Hepatocyte (in vitro differentiated cells): Measurements from ENCODE around the gene OR4M1. TPM values are rescaled to one million over a fixed set of nuclear protein-coding genes. Genes with fewer than 3 reads are reported as not detected.

Experiments used
- DNase-seq: peaks from one replicate; pipeline ENCODE4 v3.0.0-alpha.2; 2016; ENCODE audit warnings: low spot score
- H2AFZ ChIP-seq: fragments of 200-600 bp; sonication (generic); 2 replicates; pipeline ENCODE4 v1.6.0; 2016; ENCODE audit warnings: antibody characterized with exemption, mild to moderate bottlenecking
- H3K27ac ChIP-seq: fragments of 200-600 bp; sonication (generic); 2 replicates; pipeline ENCODE4 v1.5.1; 2016; ENCODE audit warnings: mild to moderate bottlenecking
- H3K27me3 ChIP-seq: fragments of 200-600 bp; sonication (generic); 2 replicates; pipeline ENCODE4 v1.6.1; 2016
- H3K36me3 ChIP-seq: fragments of 200-600 bp; sonication (generic); replicated peaks from 2 replicates; pipeline ENCODE4 v1.5.1; 2016; ENCODE audit warnings: low read depth; ENCODE audit not compliant: insufficient read depth
- H3K4me1 ChIP-seq: fragments of 200-600 bp; sonication (generic); 2 replicates; pipeline ENCODE4 v1.5.1; 2016; ENCODE audit warnings: mild to moderate bottlenecking, moderate library complexity; ENCODE audit not compliant: insufficient read depth
- H3K4me2 ChIP-seq: fragments of 200-600 bp; sonication (generic); 2 replicates; pipeline ENCODE4 v1.6.0; 2016
- H3K4me3 ChIP-seq: fragments of 200-600 bp; sonication (generic); 2 replicates; pipeline ENCODE4 v1.5.1; 2016; ENCODE audit warnings: mild to moderate bottlenecking
- H3K79me2 ChIP-seq: fragments of 200-600 bp; sonication (generic); 2 replicates; pipeline ENCODE4 v1.6.0; 2017; ENCODE audit warnings: mild to moderate bottlenecking
- H3K9me2 ChIP-seq: fragments of 200-600 bp; sonication (generic); replicated peaks from 2 replicates; pipeline ENCODE4 v1.6.0; 2017; ENCODE audit warnings: mild to moderate bottlenecking; ENCODE audit not compliant: insufficient read depth
- H3K9me3 ChIP-seq: fragments of 200-600 bp; sonication (generic); 2 replicates; pipeline ENCODE4 v1.5.1; 2016; ENCODE audit warnings: low read depth, mild to moderate bottlenecking
- H4K20me1 ChIP-seq: fragments of 200-600 bp; sonication (generic); 2 replicates; pipeline ENCODE4 v1.6.0; 2016; ENCODE audit warnings: mild to moderate bottlenecking; ENCODE audit not compliant: insufficient read depth, poor library complexity, severe bottlenecking
- EZH2 ChIP-seq: fragments of 200-600 bp; sonication (generic); IDR thresholded peaks from 2 replicates; pipeline ENCODE4 v1.6.1; 2016; ENCODE audit warnings: antibody characterized with exemption, mild to moderate bottlenecking, borderline replicate concordance
- EZH2phosphoT487 ChIP-seq: fragments of 200-600 bp; sonication (generic); IDR thresholded peaks from one replicate; pipeline ENCODE4 v1.6.1; 2018; ENCODE audit warnings: antibody characterized with exemption, mild to moderate bottlenecking, low read depth, moderate library complexity; ENCODE audit not compliant: unreplicated experiment, severe bottlenecking
- WGBS: methylation state at CpG from one replicate; pipeline ENCODE4 v1.1.6; 2016; ENCODE audit warnings: low lambda C conversion rate; ENCODE audit errors: missing lambda C conversion rate; 5-methylcytosine and 5-hydroxymethylcytosine counted together
- polyA plus RNA-seq: library from polyadenylated mRNA; unstranded; fragments of >200 nt; fragmentation: Nextera tagmentation; extraction: Ambion mirVana; gene quantifications from 2 replicates; pipeline ENCODE4 v1.2.1, GENCODE V29; 2016
- total RNA-seq: library from RNA; depleted of rRNA; stranded (reverse); fragments of >200 nt; gene quantifications from 2 replicates; pipeline ENCODE4 v1.2.3, GENCODE V29; 2014
- TF ChIP-seq, protein P1 (sequence below): fragments of 200-600 bp; sonication (generic); IDR thresholded peaks from 2 replicates; pipeline ENCODE4 v1.5.1; 2016; ENCODE audit warnings: antibody characterized with exemption, mild to moderate bottlenecking; ENCODE audit not compliant: poor library complexity

OR4M1 gene
- total and polyA plus RNA-seq, 2 experiments from 2014 or later = not detected

DNA sequence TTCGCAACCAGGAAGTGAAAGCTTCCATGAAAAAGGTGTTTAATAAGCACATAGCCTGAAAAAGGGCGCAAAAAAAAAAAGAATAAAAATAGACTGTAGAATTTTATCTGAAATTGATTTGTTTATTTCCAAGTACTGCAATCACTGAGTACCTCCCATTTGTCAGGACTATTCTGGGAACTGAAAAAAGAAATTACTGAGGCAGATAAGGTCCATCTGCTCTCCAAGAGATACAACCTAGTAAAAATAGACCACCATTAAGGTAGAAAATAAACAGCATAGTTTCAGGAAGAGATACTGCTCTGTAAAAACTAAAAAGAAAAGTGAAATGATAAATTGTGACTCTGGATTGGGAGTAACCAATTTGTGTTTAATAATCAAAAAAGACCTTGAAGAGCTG is 55.0 kb downstream of the OR4M1 start:
- TF ChIP-seq, protein P1, sequence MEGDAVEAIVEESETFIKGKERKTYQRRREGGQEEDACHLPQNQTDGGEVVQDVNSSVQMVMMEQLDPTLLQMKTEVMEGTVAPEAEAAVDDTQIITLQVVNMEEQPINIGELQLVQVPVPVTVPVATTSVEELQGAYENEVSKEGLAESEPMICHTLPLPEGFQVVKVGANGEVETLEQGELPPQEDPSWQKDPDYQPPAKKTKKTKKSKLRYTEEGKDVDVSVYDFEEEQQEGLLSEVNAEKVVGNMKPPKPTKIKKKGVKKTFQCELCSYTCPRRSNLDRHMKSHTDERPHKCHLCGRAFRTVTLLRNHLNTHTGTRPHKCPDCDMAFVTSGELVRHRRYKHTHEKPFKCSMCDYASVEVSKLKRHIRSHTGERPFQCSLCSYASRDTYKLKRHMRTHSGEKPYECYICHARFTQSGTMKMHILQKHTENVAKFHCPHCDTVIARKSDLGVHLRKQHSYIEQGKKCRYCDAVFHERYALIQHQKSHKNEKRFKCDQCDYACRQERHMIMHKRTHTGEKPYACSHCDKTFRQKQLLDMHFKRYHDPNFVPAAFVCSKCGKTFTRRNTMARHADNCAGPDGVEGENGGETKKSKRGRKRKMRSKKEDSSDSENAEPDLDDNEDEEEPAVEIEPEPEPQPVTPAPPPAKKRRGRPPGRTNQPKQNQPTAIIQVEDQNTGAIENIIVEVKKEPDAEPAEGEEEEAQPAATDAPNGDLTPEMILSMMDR = no peak
- no peak for TF ChIP-seq EZH2phosphoT487
- TF ChIP-seq EZH2 = no peak
- H3K9me2 ChIP-seq = no peaks in the 10 kb centered on the region
- H3K4me2 ChIP-seq = no peak overlapping the region
- no peaks in the 10 kb centered on the region for H3K27me3 ChIP-seq
- no peaks in the 10 kb centered on the region for H3K79me2 ChIP-seq
- no peaks in the 10 kb centered on the region for H4K20me1 ChIP-seq
- DNase-seq = no peak
- no peak overlapping the region for H3K4me3 ChIP-seq
- H3K27ac ChIP-seq = no peak overlapping the region
- no peaks in the 10 kb centered on the region for H3K36me3 ChIP-seq
- peaks cover 6% of the 10 kb centered on the region for H3K9me3 ChIP-seq
- no peak overlapping the region for H2AFZ ChIP-seq
- 81% methylated on average over 2 of the region's 2 CpGs for WGBS
- no peaks in the 10 kb centered on the region for H3K4me1 ChIP-seq

Other genes with a start within 250 kb of the OR4M1 start
- gene OR11H2, start 59.6 kb upstream of the OR4M1 start, total RNA-seq = not detected in 2 replicates
- gene OR11H2, start 59.6 kb upstream of the OR4M1 start, polyA plus RNA-seq = not detected in 2 replicates
- not detected in 2 replicates for gene OR4Q3, start 29.9 kb upstream of the OR4M1 start, total RNA-seq
- not detected in 2 replicates for gene OR4Q3, start 29.9 kb upstream of the OR4M1 start, polyA plus RNA-seq
- not detected in 2 replicates for gene OR4N2, start 30.3 kb downstream of the OR4M1 start, total RNA-seq
- gene OR4N2, start 30.3 kb downstream of the OR4M1 start, polyA plus RNA-seq = not detected in 2 replicates
- not detected in 2 replicates for gene OR4K2, start 101.6 kb downstream of the OR4M1 start, total RNA-seq
- not detected in 2 replicates for gene OR4K2, start 101.6 kb downstream of the OR4M1 start, polyA plus RNA-seq
- not detected in 2 replicates for gene OR4K5, start 147.1 kb downstream of the OR4M1 start, total RNA-seq
- gene OR4K5, start 147.1 kb downstream of the OR4M1 start, polyA plus RNA-seq = not detected in 2 replicates
- not detected in 2 replicates for gene OR4K1, start 157.4 kb downstream of the OR4M1 start, total RNA-seq
- not detected in 2 replicates for gene OR4K1, start 157.4 kb downstream of the OR4M1 start, polyA plus RNA-seq
- gene OR4K15, start 202.1 kb downstream of the OR4M1 start, total RNA-seq = not detected in 2 replicates
- not detected in 2 replicates for gene OR4K15, start 202.1 kb downstream of the OR4M1 start, polyA plus RNA-seq
- gene OR4Q2, start 228.7 kb downstream of the OR4M1 start, total RNA-seq = not detected in 2 replicates
- gene OR4Q2, start 228.7 kb downstream of the OR4M1 start, polyA plus RNA-seq = not detected in 2 replicates
- gene OR4K14, start 245.8 kb downstream of the OR4M1 start, total RNA-seq = not detected in 2 replicates
- gene OR4K14, start 245.8 kb downstream of the OR4M1 start, polyA plus RNA-seq = not detected in 2 replicates